Gastroesophageal sphincter (tissue), 4 donors: ENCODE results near the gene SSB. TPM values are rescaled to one million over a fixed set of nuclear protein-coding genes. Genes with fewer than 3 reads are reported as not detected.

Experiments used
- ATAC-seq: fragments of 150-250 bp; one replicate; pipeline ENCODE4 v1.9.1; 2016; ENCODE audit warnings: mild to moderate bottlenecking, moderate library complexity
- H3K27ac ChIP-seq, 4 donors: fragments of 200-600 bp; sonication (generic) in 3 of 4; 1 replicate in 3 of 4; 2 replicates in 1 of 4; pipeline ENCODE4 v1.5.1; 2016 to 2019
- H3K27me3 ChIP-seq: fragments of 200-600 bp; sonication (generic); one replicate; pipeline ENCODE4 v1.5.1; 2019
- H3K36me3 ChIP-seq, 2 donors: fragments of 200-600 bp; sonication (generic); one replicate each; pipeline ENCODE4 v1.5.1; 2019; ENCODE audit warnings: control low read depth in 1 of 2
- H3K4me1 ChIP-seq, 3 donors: fragments of 200-600 bp; sonication (generic); 1 replicate in 2 of 3; 2 replicates in 1 of 3; pipeline ENCODE4 v1.5.1; 2016 to 2019; ENCODE audit warnings: control low read depth in 2 of 3
- H3K4me3 ChIP-seq, 2 donors: fragments of 200-600 bp; sonication (generic); one replicate each; pipeline ENCODE4 v1.5.1; 2019; ENCODE audit warnings: mild to moderate bottlenecking in 1 of 2, moderate library complexity in 1 of 2
- H3K9me3 ChIP-seq, 3 donors: fragments of 200-600 bp; sonication (generic); one replicate each; pipeline ENCODE4 v1.5.1; 2017 to 2019; ENCODE audit warnings: control low read depth in 2 of 3
- CTCF ChIP-seq, 4 experiments: fragments of 200-600 bp in 2 of 4; fragments of 450-650 bp in 2 of 4; sonication (generic) in 1 of 4; IDR thresholded peaks; one replicate each; pipeline ENCODE4 v1.5.1; 2017 to 2019; ENCODE audit warnings: antibody characterized with exemption in 4 of 4, mild to moderate bottlenecking in 2 of 4, moderate library complexity in 2 of 4
- EP300 ChIP-seq: sonication (generic); formaldehyde crosslinking; IDR thresholded peaks from one replicate; pipeline ENCODE4 v1.6.1; 2017; ENCODE audit warnings: antibody characterized with exemption, mild to moderate bottlenecking
- POLR2A ChIP-seq, 2 donors: fragments of 450-650 bp; IDR thresholded peaks; one replicate each; pipeline ENCODE4 v1.6.1; 2017; ENCODE audit warnings: antibody characterized with exemption in 2 of 2, mild to moderate bottlenecking in 2 of 2, moderate library complexity in 1 of 2
- POLR2AphosphoS5 ChIP-seq: sonication (generic); formaldehyde crosslinking; IDR thresholded peaks from one replicate; pipeline ENCODE4 v1.6.1; 2017; ENCODE audit warnings: antibody characterized with exemption
- WGBS, 2 donors: methylation state at CpG; one replicate each; pipeline ENCODE4 v1.1.5; 2018; ENCODE audit warnings: low coverage in 1 of 2; 5-methylcytosine and 5-hydroxymethylcytosine counted together
- total RNA-seq, 4 donors: library from RNA; depleted of rRNA; stranded (reverse); fragments of >200 nt; gene quantifications; one replicate each; pipeline ENCODE4 v1.1.0, GENCODE V29; 2016

The SSB gene
- total RNA-seq, 4 donors from 2014 or later, result 60.6 to 102 (median 78.3) TPM

- H3K4me1 ChIP-seq, result peaks cover 0 to 15% (median 5%) of the 10 kb centered on the region in 3 donors
- H3K27ac ChIP-seq, result no peak overlapping the region
- 98% methylated on average over 4 of the region's 4 CpGs; no CpG with 5 or more reads in 1 of the 2 donors for WGBS, 2 donors
- H3K36me3 ChIP-seq, result peaks cover 0 to 5% of the 10 kb centered on the region in 2 donors
- no peaks in the 10 kb centered on the region for H3K27me3 ChIP-seq
- H3K9me3 ChIP-seq, result no peaks in the 10 kb centered on the region
- TF ChIP-seq EP300, result no peak
- no peak for TF ChIP-seq POLR2A (IDR thresholded peaks at IDR 0.05)
- TF ChIP-seq POLR2AphosphoS5, result no peak
- no peak for TF ChIP-seq CTCF (IDR thresholded peaks at IDR 0.05)
- no peak for ATAC-seq
- H3K4me3 ChIP-seq, result no peak overlapping the region
These were observed 60.8 kb downstream of the SSB start for GRCh38 chr2:169859423-169859822.

- Histone ChIP-seq H3K9me3 (no peaks in the 10 kb centered on the region), H3K4me1 (peaks cover 0 to 16% (median 5%) of the 10 kb centered on the region in 3 donors), H3K27me3 (no peaks in the 10 kb centered on the region), H3K4me3 (no peak overlapping the region), H3K27ac (no peak overlapping the region), H3K36me3 (peaks cover 0 to 5% of the 10 kb centered on the region in 2 donors)
- WGBS, 2 donors, result 100% methylated on average over 2 to 4 of the region's 4 CpGs
- TF ChIP-seq POLR2A (IDR thresholded peaks at IDR 0.05), result no peak
- TF ChIP-seq CTCF (IDR thresholded peaks at IDR 0.05), result no peak
- no peak for TF ChIP-seq POLR2AphosphoS5
- TF ChIP-seq EP300, result no peak
- no peak for ATAC-seq
These were observed 61.5 kb downstream of the SSB start for GRCh38 chr2:169860149-169860548.

Other genes starting within 250 kb of the SSB start
- gene FASTKD1, start 225.0 kb upstream of the SSB start, total RNA-seq, result 10 to 100 TPM in 2 of 4 donors, 1 to 10 TPM in 2; 8.6 to 12.2 (median 10.6) TPM
- gene PPIG, start 214.5 kb upstream of the SSB start, total RNA-seq, result 10 to 100 TPM; 33.3 to 58.8 (median 37.6) TPM
- not detected for gene CFAP210, start 104.5 kb upstream of the SSB start, total RNA-seq
- 10 to 100 TPM in 1 of 4 donors, 1 to 10 TPM in 3; 4.4 to 10.7 (median 6.7) TPM for gene PHOSPHO2, start 104.4 kb upstream of the SSB start, total RNA-seq
- gene KLHL23, start 65.0 kb upstream of the SSB start, total RNA-seq, result 10 to 100 TPM; 24.1 to 67.2 (median 55.4) TPM
- 10 to 100 TPM; 46.3 to 91.2 (median 71.1) TPM for gene METTL5, start 26.0 kb downstream of the SSB start, total RNA-seq
- 100 to 1,000 TPM in 1 of 4 donors, 10 to 100 TPM in 3; 52.9 to 122 (median 66.9) TPM for gene UBR3, start 28.6 kb downstream of the SSB start, total RNA-seq